Pancreas (tissue), 10 donors: ENCODE measurements around the gene CNBD2. TPM values are rescaled to one million over a fixed set of nuclear protein-coding genes. Genes with fewer than 3 reads are reported as not detected.

Source experiments
- ATAC-seq, 4 donors: fragments of 200-7000 bp; cut with Tn5 transposase; one replicate each; pipeline versions ENCODE4 v1.8.0 to v1.9.1; 2020; ENCODE audit warnings: mild to moderate bottlenecking in 4 of 4, moderate library complexity in 4 of 4
- DNase-seq, 6 donors: peaks; one replicate each; pipeline ENCODE4 v3.0.0-alpha.2; 2020
- FAIRE-seq: peaks from 2 replicates; lab custom pipeline; 2012; peaks lifted over from hg19 to GRCh38; lab: Jason Lieb, UNC
- H3K27ac ChIP-seq, 4 donors: fragments of 200-600 bp; sonication (generic); 1 replicate in 3 of 4; 2 replicates in 1 of 4; pipeline versions ENCODE4 v1.5.0 to v1.8.0; 2020
- H3K27me3 ChIP-seq, 4 donors: fragments of 200-600 bp; one replicate each; pipeline ENCODE4 v1.8.0; 2021
- H3K36me3 ChIP-seq, 3 donors: fragments of 200-600 bp; sonication (generic) in 1 of 3; one replicate each; pipeline versions ENCODE4 v1.5.0 to v1.8.0; 2020 to 2021
- H3K4me1 ChIP-seq, 3 donors: fragments of 200-600 bp; one replicate each; pipeline ENCODE4 v1.8.0; 2021
- H3K4me3 ChIP-seq, 4 donors: fragments of 200-600 bp; sonication (generic) in 2 of 4; one replicate each; pipeline versions ENCODE4 v1.5.0 to v1.8.0; 2020 to 2021
- H3K9me3 ChIP-seq, 4 donors: fragments of 200-600 bp; one replicate each; pipeline ENCODE4 v1.8.0; 2021
- WGBS, 2 donors: extraction: QIAGEN DNeasy Blood & Tissue Kit; methylation state at CpG; one replicate each; pipeline ENCODE4 v1.1.7; 2013; 5-methylcytosine and 5-hydroxymethylcytosine counted together
- intact Hi-C, 3 donors: fragments of 100-400 bp; cut with DNase I; formaldehyde crosslinking; loops; one replicate each; pipeline versions ENCODE4 v1.11.1 to v1.14.2; 2022
- polyA plus RNA-seq, 2 donors: library from polyadenylated mRNA; stranded (reverse); fragments of 200-250 nt; gene quantifications; one replicate each; pipeline ENCODE4 v1.2.3, GENCODE V29; 2013
- total RNA-seq, 6 donors: library from RNA; stranded (reverse); fragmentation: NEBNext Ultra II Directional in 4 of 6; extraction: Animal tissue kit (Norgen Biotek cat#: 25700) in 4 of 6; gene quantifications; one replicate each; pipeline versions ENCODE4 v1.2.1 to v1.2.4, GENCODE V29; 2021 to 2023
- TF ChIP-seq, protein P1 (sequence below), 4 donors: fragments of 200-600 bp; sonication (generic) in 3 of 4; IDR thresholded peaks; one replicate each; pipeline versions ENCODE4 v1.5.0 to v1.8.0; 2021; ENCODE audit warnings: antibody characterized with exemption in 4 of 4
- donor health status: healthy with polysubstance abuse.
- donor health status: DM: no; HTN: no; CAD: no; lungs with moderate emphysema.
- donor health status: DM: no; HTN: no; CAD: no.
- donor health status: control.
- donor health status: control.
- donor health status: Bipolar disorder and iron deficiency.
- donor health status: DM: yes; HTN: yes; CAD: no.
- donor health status: DM: no; HTN: no; CAD: no.
- donor health status: DM: no; HTN: no; CAD: no.
- donor health status: DM: yes; HTN: yes; CAD: no.

CNBD2 gene
- total and polyA plus RNA-seq, 8 donors = 2.2 to 23.8 (median 3.2) TPM

DNA sequence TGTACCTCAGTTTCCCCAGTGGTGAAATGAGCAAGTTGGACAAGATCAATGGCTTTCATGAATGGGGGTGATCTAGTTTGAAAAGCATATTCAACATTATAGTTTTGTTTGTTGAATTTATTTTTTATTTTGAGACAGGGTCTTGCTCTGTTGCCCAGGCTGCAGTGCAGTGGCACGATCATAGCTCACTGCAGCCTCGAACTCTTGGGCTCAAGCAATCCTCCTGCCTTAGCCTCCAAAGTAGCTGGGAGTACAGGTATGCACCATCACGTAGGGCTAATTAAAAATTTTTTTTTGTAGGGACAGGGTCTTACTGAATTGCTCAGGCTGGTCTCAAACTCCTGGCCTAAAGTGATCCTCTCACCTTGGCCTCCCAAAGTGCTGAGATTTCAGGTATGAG is 63.4 kb downstream of the CNBD2 start:
- H3K9me3 ChIP-seq = no peaks in the 10 kb centered on the region
- intact Hi-C loops = no loop called here
- H3K27me3 ChIP-seq = no peaks in the 10 kb centered on the region
- H3K27ac ChIP-seq = no peak overlapping the region
- TF ChIP-seq, protein P1, sequence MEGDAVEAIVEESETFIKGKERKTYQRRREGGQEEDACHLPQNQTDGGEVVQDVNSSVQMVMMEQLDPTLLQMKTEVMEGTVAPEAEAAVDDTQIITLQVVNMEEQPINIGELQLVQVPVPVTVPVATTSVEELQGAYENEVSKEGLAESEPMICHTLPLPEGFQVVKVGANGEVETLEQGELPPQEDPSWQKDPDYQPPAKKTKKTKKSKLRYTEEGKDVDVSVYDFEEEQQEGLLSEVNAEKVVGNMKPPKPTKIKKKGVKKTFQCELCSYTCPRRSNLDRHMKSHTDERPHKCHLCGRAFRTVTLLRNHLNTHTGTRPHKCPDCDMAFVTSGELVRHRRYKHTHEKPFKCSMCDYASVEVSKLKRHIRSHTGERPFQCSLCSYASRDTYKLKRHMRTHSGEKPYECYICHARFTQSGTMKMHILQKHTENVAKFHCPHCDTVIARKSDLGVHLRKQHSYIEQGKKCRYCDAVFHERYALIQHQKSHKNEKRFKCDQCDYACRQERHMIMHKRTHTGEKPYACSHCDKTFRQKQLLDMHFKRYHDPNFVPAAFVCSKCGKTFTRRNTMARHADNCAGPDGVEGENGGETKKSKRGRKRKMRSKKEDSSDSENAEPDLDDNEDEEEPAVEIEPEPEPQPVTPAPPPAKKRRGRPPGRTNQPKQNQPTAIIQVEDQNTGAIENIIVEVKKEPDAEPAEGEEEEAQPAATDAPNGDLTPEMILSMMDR (IDR thresholded peaks at IDR 0.05) = no peak
- 90 to 98% methylated on average over 3 of the region's 3 CpGs for WGBS, 2 donors
- DNase-seq (no peak), ATAC-seq (no peak), FAIRE-seq (no peak)
- no peaks in the 10 kb centered on the region for H3K36me3 ChIP-seq
- H3K4me1 ChIP-seq = no peaks in the 10 kb centered on the region
- no peak overlapping the region for H3K4me3 ChIP-seq

- Histone ChIP-seq H3K36me3 (no peaks in the 10 kb centered on the region), H3K9me3 (no peaks in the 10 kb centered on the region), H3K27me3 (no peaks in the 10 kb centered on the region), H3K4me1 (no peaks in the 10 kb centered on the region), H3K4me3 (no peak overlapping the region), H3K27ac (no peak overlapping the region)
- FAIRE-seq (no peak), ATAC-seq (no peak), DNase-seq (no peak)
- WGBS, 2 donors = 79 to 82% methylated on average over 4 of the region's 4 CpGs
- TF ChIP-seq, protein P1 (IDR thresholded peaks at IDR 0.05) = no peak
- intact Hi-C loops = no loop called here
Measured at GRCh38 chr20:36034875-36035274, 66.5 kb downstream of the CNBD2 start.

DNA sequence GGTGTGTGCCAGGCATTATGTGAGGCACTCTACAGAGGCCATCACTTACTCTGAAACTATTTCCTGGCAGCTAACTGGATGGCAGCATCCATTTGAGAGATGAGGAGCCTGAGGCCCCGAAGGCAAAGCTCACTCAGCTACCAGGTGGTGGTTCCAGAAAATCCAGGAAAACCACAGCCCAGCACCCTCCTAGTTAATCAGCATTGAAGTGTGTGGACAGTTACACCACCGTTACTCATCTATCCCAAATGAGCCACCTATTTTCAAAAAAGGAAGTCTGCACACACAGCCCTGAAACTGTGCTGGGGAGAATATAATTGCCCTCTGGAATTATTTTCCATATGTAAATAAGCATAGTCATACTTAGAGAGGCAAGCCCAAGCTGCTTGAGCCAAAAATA is 67.4 kb downstream of the CNBD2 start:
- ATAC-seq = no peak
- TF ChIP-seq, protein P1 (IDR thresholded peaks at IDR 0.05) = no peak
- Histone ChIP-seq H3K4me1 (no peaks in the 10 kb centered on the region), H3K27me3 (no peaks in the 10 kb centered on the region), H3K9me3 (no peaks in the 10 kb centered on the region), H3K27ac (no peak overlapping the region), H3K4me3 (no peak overlapping the region), H3K36me3 (no peaks in the 10 kb centered on the region)
- 51 to 62% methylated on average over 2 of the region's 2 CpGs for WGBS, 2 donors
- DNase-seq = no peak
- no peak for FAIRE-seq
- intact Hi-C loops = no loop called here

- FAIRE-seq = no peak
- no peaks in the 10 kb centered on the region for H3K36me3 ChIP-seq
- no peak overlapping the region for H3K27ac ChIP-seq
- 91 to 98% methylated on average over 3 of the region's 3 CpGs for WGBS, 2 donors
- no peak for DNase-seq
- H3K4me1 ChIP-seq = no peaks in the 10 kb centered on the region
- intact Hi-C loops = no loop called here
- TF ChIP-seq, protein P1 (IDR thresholded peaks at IDR 0.05) = no peak
- H3K4me3 ChIP-seq = no peak overlapping the region
- H3K9me3 ChIP-seq = no peaks in the 10 kb centered on the region
- H3K27me3 ChIP-seq = no peaks in the 10 kb centered on the region
- ATAC-seq = no peak
Measured at GRCh38 chr20:36036688-36037087, 68.3 kb downstream of the CNBD2 start.

DNA sequence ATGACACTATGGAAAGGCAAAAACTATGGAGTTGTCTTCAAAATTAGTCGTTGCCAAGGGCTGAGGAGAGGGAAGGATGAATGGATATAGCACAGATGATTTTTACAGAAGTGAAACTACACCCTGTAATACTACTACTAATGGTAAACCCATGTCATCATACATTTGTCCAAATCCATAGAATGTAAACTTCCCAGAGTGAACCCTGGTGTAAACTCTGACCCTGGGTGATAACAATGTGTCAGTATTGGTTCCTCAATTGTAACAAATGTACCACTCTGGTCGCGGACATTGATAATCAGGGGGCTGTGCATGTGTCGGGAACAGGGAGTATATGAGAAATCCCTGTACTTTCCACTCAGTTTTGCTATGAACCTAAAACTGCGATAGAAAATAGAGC is 72.2 kb downstream of the CNBD2 start:
- no peaks in the 10 kb centered on the region for H3K27me3 ChIP-seq
- no peaks in the 10 kb centered on the region for H3K9me3 ChIP-seq
- FAIRE-seq (no peak), DNase-seq (no peak), ATAC-seq (no peak)
- no peak overlapping the region for H3K4me3 ChIP-seq
- WGBS, 2 donors = 90 to 92% methylated on average over 5 of the region's 5 CpGs
- no peak overlapping the region for H3K27ac ChIP-seq
- peaks cover 0 to under 1% (median 0%) of the 10 kb centered on the region in 3 donors for H3K4me1 ChIP-seq
- intact Hi-C loops = no loop called here
- TF ChIP-seq, protein P1 (IDR thresholded peaks at IDR 0.05) = no peak
- no peaks in the 10 kb centered on the region for H3K36me3 ChIP-seq
